Measurements from ENCODE around the gene FGD6. TPM values are rescaled to one million over a fixed set of nuclear protein-coding genes. Genes with fewer than 3 reads are reported as not detected.
"Not testable (repeated sequence)": the region's sequence is repeated elsewhere in the genome, so short reads cannot be mapped to it uniquely, and the experiment has no call there.

The FGD6 gene
- total RNA-seq, 1 donor from 2014 or later = 26.3 TPM

DNA sequence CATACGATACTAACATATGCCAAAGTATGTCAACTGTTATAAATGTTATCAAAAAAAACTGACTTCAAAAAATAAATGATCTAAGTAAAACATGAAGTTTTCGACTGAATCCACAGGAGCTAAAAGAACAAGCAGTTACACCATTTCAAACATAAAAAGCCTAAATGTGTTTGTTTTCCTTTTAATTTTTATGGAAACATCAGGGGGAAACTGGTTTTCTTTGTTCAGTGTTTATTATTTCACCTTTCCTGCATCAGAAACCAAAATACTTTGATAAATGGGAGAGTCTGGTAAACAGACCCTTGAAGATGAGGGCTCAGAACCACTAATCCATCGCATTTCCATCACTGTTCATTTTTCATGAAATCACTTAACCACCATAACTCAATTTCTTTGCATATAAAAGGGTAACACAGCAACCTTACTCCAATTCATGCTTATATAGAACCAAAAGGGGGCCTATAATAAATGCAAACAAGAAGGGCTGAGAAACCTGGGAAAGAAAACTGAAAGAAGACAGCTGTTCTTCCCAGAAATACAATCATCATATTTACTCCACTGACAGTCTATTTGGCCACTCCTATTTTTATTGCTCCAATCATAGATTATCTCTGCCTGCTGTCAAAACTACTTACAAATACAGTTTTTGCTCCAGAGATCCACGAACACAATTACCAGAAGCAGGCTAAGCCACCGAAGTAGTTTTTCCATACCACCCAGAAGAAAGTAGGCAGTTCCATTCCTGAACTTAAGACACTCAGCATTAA is 17.0 kb downstream of the FGD6 start:
- TF ChIP-seq, protein P1, sequence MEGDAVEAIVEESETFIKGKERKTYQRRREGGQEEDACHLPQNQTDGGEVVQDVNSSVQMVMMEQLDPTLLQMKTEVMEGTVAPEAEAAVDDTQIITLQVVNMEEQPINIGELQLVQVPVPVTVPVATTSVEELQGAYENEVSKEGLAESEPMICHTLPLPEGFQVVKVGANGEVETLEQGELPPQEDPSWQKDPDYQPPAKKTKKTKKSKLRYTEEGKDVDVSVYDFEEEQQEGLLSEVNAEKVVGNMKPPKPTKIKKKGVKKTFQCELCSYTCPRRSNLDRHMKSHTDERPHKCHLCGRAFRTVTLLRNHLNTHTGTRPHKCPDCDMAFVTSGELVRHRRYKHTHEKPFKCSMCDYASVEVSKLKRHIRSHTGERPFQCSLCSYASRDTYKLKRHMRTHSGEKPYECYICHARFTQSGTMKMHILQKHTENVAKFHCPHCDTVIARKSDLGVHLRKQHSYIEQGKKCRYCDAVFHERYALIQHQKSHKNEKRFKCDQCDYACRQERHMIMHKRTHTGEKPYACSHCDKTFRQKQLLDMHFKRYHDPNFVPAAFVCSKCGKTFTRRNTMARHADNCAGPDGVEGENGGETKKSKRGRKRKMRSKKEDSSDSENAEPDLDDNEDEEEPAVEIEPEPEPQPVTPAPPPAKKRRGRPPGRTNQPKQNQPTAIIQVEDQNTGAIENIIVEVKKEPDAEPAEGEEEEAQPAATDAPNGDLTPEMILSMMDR (IDR thresholded peaks at IDR 0.05; ENCODE audit: borderline replicate concordance) = no peak
- H3K4me1 ChIP-seq = peaks cover 51% of the 10 kb centered on the region

GRCh38 chr12:95198914-95199313 is 18.4 kb downstream of the FGD6 start:
- Histone ChIP-seq H3K36me3 (no peaks in the 10 kb centered on the region), H3K27me3 (ENCODE audit: low read depth) (no peaks in the 10 kb centered on the region), H3K4me1 (peaks cover 37% of the 10 kb centered on the region), H3K9me3 (replicated peaks) (no peaks in the 10 kb centered on the region), H3K4me3 (no peak overlapping the region), H3K27ac (replicated peaks) (no peak overlapping the region)
- DNase-seq = no peak
- TF ChIP-seq, protein P1 (IDR thresholded peaks at IDR 0.05; ENCODE audit: borderline replicate concordance) = no peak
- intact Hi-C loops (cut with micrococcal nuclease) = no loop called here

More for the DNA sequence above, 17.0 kb downstream of the FGD6 start:
- intact Hi-C loops (cut with micrococcal nuclease) = no loop called here
- Histone ChIP-seq H3K36me3 (no peaks in the 10 kb centered on the region), H3K9me3 (replicated peaks) (no peaks in the 10 kb centered on the region), H3K27ac (replicated peaks) (peak overlapping the region; percentile 39), H3K4me3 (peak overlapping the region; percentile 13), H3K27me3 (ENCODE audit: low read depth) (no peaks in the 10 kb centered on the region)
- no peak for DNase-seq

GRCh38 chr12:95197636-95198035 is 19.6 kb downstream of the FGD6 start:
- intact Hi-C loops (cut with micrococcal nuclease) = no loop called here
- DNase-seq = no peak
- TF ChIP-seq, protein P1 (IDR thresholded peaks at IDR 0.05; ENCODE audit: borderline replicate concordance) = no peak
- peaks cover 25% of the 10 kb centered on the region for H3K4me1 ChIP-seq
- H3K4me3 ChIP-seq = no peak overlapping the region
- no peaks in the 10 kb centered on the region for H3K9me3 ChIP-seq (replicated peaks)
- no peaks in the 10 kb centered on the region for H3K36me3 ChIP-seq
- H3K27me3 ChIP-seq (ENCODE audit: low read depth) = no peaks in the 10 kb centered on the region
- no peak overlapping the region for H3K27ac ChIP-seq (replicated peaks)

- H3K4me3 ChIP-seq; H3K27ac ChIP-seq (replicated peaks); H3K9me3 ChIP-seq (replicated peaks); H3K36me3 ChIP-seq; DNase-seq; H3K27me3 ChIP-seq (ENCODE audit: low read depth); intact Hi-C loops (cut with micrococcal nuclease): not testable (repeated sequence)
- H3K4me1 ChIP-seq = peaks cover 19% of the 10 kb centered on the region
These were observed 20.2 kb downstream of the FGD6 start for GRCh38 chr12:95196875-95197569.

- intact Hi-C loops (cut with micrococcal nuclease) = no loop called here
- TF ChIP-seq, protein P1 (IDR thresholded peaks at IDR 0.05; ENCODE audit: borderline replicate concordance) = no peak
- no peaks in the 10 kb centered on the region for H3K9me3 ChIP-seq (replicated peaks)
These were observed 22.1 kb downstream of the FGD6 start for GRCh38 chr12:95195122-95195521.

DNA sequence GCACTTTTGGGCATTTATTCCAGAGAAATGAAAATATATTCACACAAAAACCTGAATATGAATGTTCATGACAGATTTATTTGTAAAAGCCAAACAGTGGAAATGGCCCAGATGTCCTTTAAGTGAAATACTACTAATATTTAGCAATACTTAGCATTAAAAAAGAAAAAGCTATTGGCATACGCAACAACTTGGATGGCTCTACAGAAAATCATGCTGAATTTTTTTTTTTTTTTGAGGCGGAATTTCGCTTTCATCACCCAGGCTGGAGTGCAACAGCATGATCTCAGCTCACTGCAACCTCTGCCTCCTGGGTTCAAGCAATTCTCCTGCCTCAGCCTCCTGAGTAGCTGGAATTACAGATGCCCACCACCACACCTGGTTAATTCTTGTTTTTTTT is 24.1 kb downstream of the FGD6 start:
- Histone ChIP-seq H3K36me3 (no peaks in the 10 kb centered on the region), H3K27me3 (ENCODE audit: low read depth) (no peaks in the 10 kb centered on the region), H3K9me3 (replicated peaks) (no peaks in the 10 kb centered on the region), H3K27ac (replicated peaks) (no peak overlapping the region), H3K4me3 (no peak overlapping the region), H3K4me1 (peaks cover 2% of the 10 kb centered on the region)
- intact Hi-C loops (cut with micrococcal nuclease) = no loop called here
- TF ChIP-seq, protein P1 (IDR thresholded peaks at IDR 0.05; ENCODE audit: borderline replicate concordance) = no peak
- DNase-seq = no peak

More at GRCh38 chr12:95195122-95195521, 22.1 kb downstream of the FGD6 start:
- Histone ChIP-seq H3K36me3 (no peaks in the 10 kb centered on the region), H3K4me3 (no peak overlapping the region), H3K4me1 (peaks cover 3% of the 10 kb centered on the region), H3K27ac (replicated peaks) (no peak overlapping the region), H3K27me3 (ENCODE audit: low read depth) (no peaks in the 10 kb centered on the region)
- DNase-seq = no peak

Data from left ventricle myocardium inferior (tissue), 1 donor.